ENCODE results near the gene RPL22L1.
A peak's percentile ranks its signal among the peaks of the same experiment; 100 is the strongest.
"Not testable (repeated sequence)": the region's sequence is repeated elsewhere in the genome, so short reads cannot be mapped to it uniquely, and the experiment has no call there.

RPL22L1 gene

DNA sequence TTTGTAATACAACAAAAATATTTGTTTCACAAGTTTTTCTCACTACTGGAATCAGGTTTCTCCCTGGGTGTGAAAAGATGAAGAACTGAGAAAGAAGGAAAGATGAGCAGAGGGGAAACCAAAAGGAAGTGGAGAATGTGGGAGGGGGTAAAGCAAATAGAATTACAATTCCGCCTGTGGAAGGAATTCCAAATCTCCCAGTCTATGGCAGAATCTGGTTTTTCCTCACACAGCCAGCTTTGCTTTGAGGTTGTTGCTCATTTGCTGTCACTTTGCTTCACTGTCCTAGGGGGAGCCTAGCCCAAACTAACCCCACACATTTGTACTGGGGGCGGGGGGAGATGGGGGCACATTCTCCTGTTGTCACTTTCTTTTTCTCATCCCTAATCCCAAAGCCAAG, 43.9 kb downstream of the RPL22L1 start:
- DNase-seq: no peak

- not testable (repeated sequence) for DNase-seq
Measured at GRCh38 chr3:170823562-170823961, 46.4 kb downstream of the RPL22L1 start.

DNA sequence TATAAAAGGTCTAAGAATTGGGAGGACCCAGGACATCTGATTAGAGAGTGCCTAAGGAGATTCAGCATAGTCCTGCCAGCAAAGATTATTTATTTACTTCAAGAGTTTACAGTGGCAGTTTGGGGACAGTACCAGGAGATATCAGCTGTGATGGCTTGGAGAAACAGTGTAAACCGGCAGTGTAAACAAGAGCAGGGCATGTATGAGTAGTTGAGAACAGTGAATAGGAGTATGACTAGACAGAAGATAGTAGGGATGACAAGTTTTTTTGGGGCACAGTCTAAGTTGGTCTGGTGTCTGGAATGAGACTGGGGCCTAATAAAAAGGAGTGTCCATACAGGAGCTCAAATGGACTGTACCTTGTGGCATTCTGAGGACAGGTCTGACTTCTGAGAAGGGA, 51.7 kb downstream of the RPL22L1 start:
- not testable (repeated sequence) for DNase-seq

DNA sequence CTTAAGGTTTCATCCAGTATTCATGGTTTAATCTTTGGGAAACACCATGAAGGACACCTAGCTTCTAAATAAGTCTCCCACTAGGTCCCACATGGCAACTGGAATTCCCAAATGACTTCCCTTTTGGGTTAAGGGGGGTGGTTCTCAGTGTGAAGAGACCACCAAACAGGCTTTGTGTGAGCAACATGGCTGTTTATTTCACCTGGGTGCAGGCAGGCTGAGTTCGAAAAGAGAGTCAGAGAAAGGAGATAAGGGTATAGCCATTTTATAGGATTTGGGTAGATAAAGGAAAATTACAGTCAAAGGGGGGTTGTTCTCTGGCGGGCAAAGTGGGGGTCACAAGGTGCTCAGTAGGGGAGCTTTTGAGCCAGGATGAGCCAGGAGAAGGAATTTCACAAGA, 52.5 kb downstream of the RPL22L1 start:
- DNase-seq: not testable (repeated sequence)

DNA sequence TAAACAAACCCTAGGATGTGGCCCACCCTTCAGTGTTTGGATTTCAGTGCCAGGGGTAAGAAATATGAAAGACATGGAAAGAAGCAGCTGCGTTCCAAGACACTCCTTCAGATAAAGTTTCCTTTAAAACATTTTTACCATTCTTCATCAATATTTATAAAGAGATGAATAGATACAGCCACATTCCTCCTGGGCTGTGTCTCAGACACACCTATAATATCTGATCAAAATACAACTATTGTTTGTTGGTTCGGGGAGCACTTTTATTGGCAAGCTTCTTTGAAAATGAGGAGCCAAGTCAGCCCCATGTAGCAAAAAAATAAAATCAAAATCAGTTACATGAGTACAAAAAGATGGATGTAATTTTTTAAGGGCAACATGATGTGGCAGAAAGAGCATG, 53.2 kb downstream of the RPL22L1 start:
- no peak for DNase-seq

DNA sequence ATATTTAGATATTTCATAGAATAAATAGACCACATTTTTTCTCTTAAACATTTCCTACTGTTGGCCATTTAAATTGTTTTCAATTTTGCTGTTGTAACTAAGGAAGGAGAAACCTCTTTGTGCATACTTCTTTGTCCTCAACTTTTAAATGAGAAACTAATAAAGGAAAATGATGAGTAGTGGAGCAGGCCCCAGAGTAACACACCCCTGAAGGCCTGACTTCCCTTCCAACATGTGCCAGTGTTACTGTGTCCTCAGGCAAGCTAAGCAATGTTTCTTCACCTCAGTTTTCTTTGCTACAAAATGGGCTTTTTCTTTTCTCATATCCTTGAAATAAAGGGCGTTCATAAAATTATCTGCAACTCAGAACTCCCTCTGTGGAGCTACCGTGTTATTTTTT, 53.7 kb downstream of the RPL22L1 start:
- no peak for DNase-seq

DNA sequence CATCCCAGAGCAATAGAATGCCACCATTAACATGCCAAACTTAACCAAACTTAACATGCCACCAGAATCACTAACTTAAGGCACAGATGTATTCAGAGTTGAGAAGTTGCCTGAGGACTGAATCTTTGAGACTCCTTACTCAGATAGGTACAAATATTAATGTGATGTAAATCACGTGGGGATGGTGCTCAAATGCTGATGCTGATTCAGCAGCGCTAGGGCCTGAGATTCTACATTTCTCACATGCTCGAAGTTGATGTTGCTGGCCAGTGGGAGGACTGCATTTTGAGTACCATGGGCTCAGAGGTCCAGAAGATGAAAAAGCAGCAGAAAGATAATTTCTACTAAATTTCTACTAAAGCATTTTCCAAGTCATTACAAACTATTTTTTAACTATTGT, 54.1 kb downstream of the RPL22L1 start:
- DNase-seq: no peak

GRCh38 chr3:170815340-170815739, 54.7 kb downstream of the RPL22L1 start:
- peak; percentile 62 for DNase-seq

Measured in NCI-H526 treated with DMSO at 0.1 percent for 48 hours (cell line).